H1 (cell line): ENCODE data around the gene RPS21.

ENCODE experiments used
- CEBPB ChIP-seq: IDR thresholded peaks from 2 replicates; pipeline ENCODE4 v1.6.1; 2012; ENCODE audit warnings: low read depth, low read length
- CREB1 ChIP-seq: IDR thresholded peaks from 2 replicates; pipeline ENCODE4 v1.6.1; 2012; ENCODE audit warnings: inconsistent platforms
- EGR1 ChIP-seq: IDR thresholded peaks from 2 replicates; pipeline ENCODE4 v1.6.1; 2011; ENCODE audit warnings: low read depth, low read length, borderline replicate concordance
- MAFK ChIP-seq: IDR thresholded peaks from 2 replicates; pipeline ENCODE4 v1.6.1; 2012; ENCODE audit warnings: low read depth, mild to moderate bottlenecking, improper control_type of control experiment, low read length
- POLR2A ChIP-seq, 2 experiments: IDR thresholded peaks; 1 replicate in 1 of 2; 2 replicates in 1 of 2; pipeline ENCODE4 v1.6.1; 2011; ENCODE audit warnings: low read depth in 2 of 2, low read length in 2 of 2, mild to moderate bottlenecking in 2 of 2; ENCODE audit errors: control extremely low read depth in 1 of 2
- POLR2AphosphoS5 ChIP-seq: IDR thresholded peaks from 2 replicates; pipeline ENCODE4 v1.6.1; 2011; ENCODE audit warnings: low read depth, low read length
- SP1 ChIP-seq: IDR thresholded peaks from 2 replicates; pipeline ENCODE4 v1.6.1; 2011; ENCODE audit warnings: low read depth, low read length
- TBP ChIP-seq: IDR thresholded peaks from 2 replicates; pipeline ENCODE4 v1.6.1; 2011; ENCODE audit warnings: low read depth, low read length, improper control_type of control experiment
- TCF12 ChIP-seq: IDR thresholded peaks from 2 replicates; pipeline ENCODE4 v1.6.1; 2011; ENCODE audit warnings: low read depth, mild to moderate bottlenecking, low read length
- TF ChIP-seq, protein P1 (sequence below), 3 experiments: IDR thresholded peaks; 1 replicate in 2 of 3; 2 replicates in 1 of 3; pipeline versions ENCODE4 v1.5.1 to v1.6.1; 2011; ENCODE audit warnings: low read length in 3 of 3, mild to moderate bottlenecking in 3 of 3, inconsistent platforms in 2 of 3, low read depth in 1 of 3, moderate library complexity in 1 of 3; ENCODE audit not compliant: insufficient read depth in 1 of 3; ENCODE audit errors: control extremely low read depth in 1 of 3

GRCh38 chr20:62338294-62338620, 48.6 kb upstream of the RPS21 start:
- TF ChIP-seq POLR2A (IDR thresholded peaks at IDR 0.05; ENCODE audit: control extremely low read depth in 1 of 2, low read depth in 2 of 2, low read length in 2 of 2) = no peak
- TF ChIP-seq CREB1 = no peak
- TF ChIP-seq, protein P1, sequence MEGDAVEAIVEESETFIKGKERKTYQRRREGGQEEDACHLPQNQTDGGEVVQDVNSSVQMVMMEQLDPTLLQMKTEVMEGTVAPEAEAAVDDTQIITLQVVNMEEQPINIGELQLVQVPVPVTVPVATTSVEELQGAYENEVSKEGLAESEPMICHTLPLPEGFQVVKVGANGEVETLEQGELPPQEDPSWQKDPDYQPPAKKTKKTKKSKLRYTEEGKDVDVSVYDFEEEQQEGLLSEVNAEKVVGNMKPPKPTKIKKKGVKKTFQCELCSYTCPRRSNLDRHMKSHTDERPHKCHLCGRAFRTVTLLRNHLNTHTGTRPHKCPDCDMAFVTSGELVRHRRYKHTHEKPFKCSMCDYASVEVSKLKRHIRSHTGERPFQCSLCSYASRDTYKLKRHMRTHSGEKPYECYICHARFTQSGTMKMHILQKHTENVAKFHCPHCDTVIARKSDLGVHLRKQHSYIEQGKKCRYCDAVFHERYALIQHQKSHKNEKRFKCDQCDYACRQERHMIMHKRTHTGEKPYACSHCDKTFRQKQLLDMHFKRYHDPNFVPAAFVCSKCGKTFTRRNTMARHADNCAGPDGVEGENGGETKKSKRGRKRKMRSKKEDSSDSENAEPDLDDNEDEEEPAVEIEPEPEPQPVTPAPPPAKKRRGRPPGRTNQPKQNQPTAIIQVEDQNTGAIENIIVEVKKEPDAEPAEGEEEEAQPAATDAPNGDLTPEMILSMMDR (IDR thresholded peaks at IDR 0.05; ENCODE audit: control extremely low read depth in 1 of 3, insufficient read depth in 1 of 3, low read depth in 1 of 3, low read length in 3 of 3) = no peak
- TF ChIP-seq EGR1 = no peak
- no peak for TF ChIP-seq CEBPB
- TF ChIP-seq TBP = no peak
- TF ChIP-seq MAFK = no peak
- TF ChIP-seq POLR2AphosphoS5 = no peak
- TF ChIP-seq SP1 = no peak
- TF ChIP-seq TCF12 = no peak
